H7 (cell line): ENCODE measurements around the gene JARID2. TPM values are rescaled to one million over a fixed set of nuclear protein-coding genes. Genes with fewer than 3 reads are reported as not detected.

Source experiments
- DNase-seq: peaks from one replicate; pipeline ENCODE4 v3.0.0; 2012
- H3K27me3 ChIP-seq: 2 replicates; pipeline ENCODE4 v1.6.0; 2011; ENCODE audit warnings: mild to moderate bottlenecking, low read length; ENCODE audit not compliant: control insufficient read depth, insufficient read depth
- H3K36me3 ChIP-seq: replicated peaks from 2 replicates; pipeline ENCODE4 v1.5.1; 2011; ENCODE audit warnings: low read length; ENCODE audit not compliant: control insufficient read depth, insufficient read depth
- H3K4me3 ChIP-seq: 2 replicates; pipeline ENCODE4 v1.5.1; 2011; ENCODE audit warnings: low read depth, mild to moderate bottlenecking, control low read depth, low read length, moderate library complexity; ENCODE audit not compliant: insufficient read depth
- total RNA-seq: library from RNA; depleted of rRNA; stranded (reverse); fragments of >200 nt; shearing (Covaris generic); gene quantifications from 2 replicates; pipeline ENCODE4 v1.2.3, GENCODE V29; 2014

JARID2 gene
- total RNA-seq, 1 experiment from 2014 or later: 95.2 TPM

- DNase-seq: no peak
- Histone ChIP-seq H3K4me3 (no peak overlapping the region), H3K36me3 (no peaks in the 10 kb centered on the region), H3K27me3 (no peaks in the 10 kb centered on the region)
Observed at GRCh38 chr6:15550546-15551123, 304.8 kb downstream of the JARID2 start.

GRCh38 chr6:15551262-15551661 is 305.4 kb downstream of the JARID2 start:
- no peak for DNase-seq
- H3K4me3 ChIP-seq: no peak overlapping the region
- H3K36me3 ChIP-seq: no peaks in the 10 kb centered on the region
- H3K27me3 ChIP-seq: no peaks in the 10 kb centered on the region

- DNase-seq: no peak
Observed at GRCh38 chr6:15551798-15552197, 305.9 kb downstream of the JARID2 start.

GRCh38 chr6:15553031-15553430 is 307.2 kb downstream of the JARID2 start:
- DNase-seq: no peak
- Histone ChIP-seq H3K27me3 (no peaks in the 10 kb centered on the region), H3K4me3 (no peak overlapping the region), H3K36me3 (no peaks in the 10 kb centered on the region)

More at GRCh38 chr6:15551798-15552197, 305.9 kb downstream of the JARID2 start:
- Histone ChIP-seq H3K27me3 (no peaks in the 10 kb centered on the region), H3K4me3 (no peak overlapping the region), H3K36me3 (no peaks in the 10 kb centered on the region)

GRCh38 chr6:15553736-15554294 is 307.9 kb downstream of the JARID2 start:
- DNase-seq: no peak
- Histone ChIP-seq H3K36me3 (no peaks in the 10 kb centered on the region), H3K4me3 (no peak overlapping the region), H3K27me3 (no peaks in the 10 kb centered on the region)

- no peak for DNase-seq
- H3K27me3 ChIP-seq: no peaks in the 10 kb centered on the region
- H3K36me3 ChIP-seq: no peaks in the 10 kb centered on the region
- H3K4me3 ChIP-seq: no peak overlapping the region
Observed at GRCh38 chr6:15554728-15555100, 308.8 kb downstream of the JARID2 start.

- no peak for DNase-seq
- Histone ChIP-seq H3K36me3 (no peaks in the 10 kb centered on the region), H3K4me3 (no peak overlapping the region)
Observed at GRCh38 chr6:15555101-15556038, 309.5 kb downstream of the JARID2 start.

GRCh38 chr6:15556711-15557110 is 310.8 kb downstream of the JARID2 start:
- H3K4me3 ChIP-seq: no peak overlapping the region
- H3K27me3 ChIP-seq: no peaks in the 10 kb centered on the region
- DNase-seq: no peak
- no peaks in the 10 kb centered on the region for H3K36me3 ChIP-seq

More at GRCh38 chr6:15555101-15556038, 309.5 kb downstream of the JARID2 start:
- H3K27me3 ChIP-seq: no peaks in the 10 kb centered on the region

- DNase-seq: no peak
- no peaks in the 10 kb centered on the region for H3K27me3 ChIP-seq
- no peak overlapping the region for H3K4me3 ChIP-seq
- no peaks in the 10 kb centered on the region for H3K36me3 ChIP-seq
Observed at GRCh38 chr6:15557174-15557573, 311.3 kb downstream of the JARID2 start.

- no peaks in the 10 kb centered on the region for H3K27me3 ChIP-seq
- H3K36me3 ChIP-seq: no peaks in the 10 kb centered on the region
- H3K4me3 ChIP-seq: no peak overlapping the region
- DNase-seq: no peak
Observed at GRCh38 chr6:15560713-15561112, 314.8 kb downstream of the JARID2 start.

- Histone ChIP-seq H3K36me3 (no peaks in the 10 kb centered on the region), H3K27me3 (no peaks in the 10 kb centered on the region), H3K4me3 (no peak overlapping the region)
- DNase-seq: no peak
Observed at GRCh38 chr6:15561447-15562199, 315.8 kb downstream of the JARID2 start.

GRCh38 chr6:15562977-15563376 is 317.1 kb downstream of the JARID2 start:
- H3K27me3 ChIP-seq: no peaks in the 10 kb centered on the region
- DNase-seq: no peak
- no peaks in the 10 kb centered on the region for H3K36me3 ChIP-seq
- no peak overlapping the region for H3K4me3 ChIP-seq

- H3K4me3 ChIP-seq: no peak overlapping the region
- H3K36me3 ChIP-seq: no peaks in the 10 kb centered on the region
- DNase-seq: no peak
- no peaks in the 10 kb centered on the region for H3K27me3 ChIP-seq
Observed at GRCh38 chr6:15569035-15569995, 323.4 kb downstream of the JARID2 start.
